MM.1S (cell line): ENCODE measurements around the gene PIK3IP1.

Experiments
- DNase-seq: peaks from one replicate; pipeline ENCODE4 v3.0.0-alpha.2; 2015
- H2AFZ ChIP-seq: fragments of 300-600 bp; sonication (generic); 2 replicates; pipeline ENCODE4 v1.6.0; 2016; ENCODE audit warnings: antibody characterized with exemption, low read length
- H3F3A ChIP-seq: fragments of 300-600 bp; sonication (generic); 2 replicates; pipeline ENCODE4 v1.6.1; 2016; ENCODE audit warnings: mild to moderate bottlenecking, antibody characterized with exemption, low read length, moderate library complexity, mixed read lengths; ENCODE audit not compliant: insufficient read depth
- H3K27ac ChIP-seq: fragments of 300-600 bp; sonication (generic); 2 replicates; pipeline ENCODE4 v1.5.1; 2016; ENCODE audit warnings: mild to moderate bottlenecking, low read length
- H3K27me3 ChIP-seq: fragments of 300-600 bp; sonication (generic); replicated peaks from 2 replicates; pipeline ENCODE4 v1.6.0; 2016; ENCODE audit warnings: low read length; ENCODE audit not compliant: insufficient read depth
- H3K36me3 ChIP-seq: fragments of 300-600 bp; sonication (generic); replicated peaks from 2 replicates; pipeline ENCODE4 v1.6.1; 2016; ENCODE audit warnings: mild to moderate bottlenecking, low read length, mixed read lengths; ENCODE audit not compliant: insufficient read depth
- H3K4me1 ChIP-seq: fragments of 300-600 bp; sonication (generic); 2 replicates; pipeline ENCODE4 v1.6.1; 2016; ENCODE audit warnings: low read length, mixed read lengths
- H3K4me2 ChIP-seq: fragments of 300-600 bp; sonication (generic); 2 replicates; pipeline ENCODE4 v1.6.0; 2016; ENCODE audit warnings: low read depth, low read length
- H3K4me3 ChIP-seq: fragments of 300-600 bp; sonication (generic); 2 replicates; pipeline ENCODE4 v1.5.1; 2016; ENCODE audit warnings: low read length, mixed read lengths
- H3K79me2 ChIP-seq: fragments of 300-600 bp; sonication (generic); 2 replicates; pipeline ENCODE4 v1.6.1; 2016; ENCODE audit warnings: mixed run types, low read length, mixed read lengths
- H3K9ac ChIP-seq: fragments of 300-600 bp; sonication (generic); 2 replicates; pipeline ENCODE4 v1.6.1; 2016; ENCODE audit warnings: low read length, mixed read lengths
- H3K9me2 ChIP-seq: fragments of 300-600 bp; sonication (generic); replicated peaks from 2 replicates; pipeline ENCODE4 v1.6.1; 2016; ENCODE audit warnings: mild to moderate bottlenecking, low read length, mixed read lengths; ENCODE audit not compliant: insufficient read depth
- H3K9me3 ChIP-seq: fragments of 300-600 bp; sonication (generic); replicated peaks from 2 replicates; pipeline ENCODE4 v1.6.1; 2016; ENCODE audit warnings: mild to moderate bottlenecking, low read length, mixed read lengths; ENCODE audit not compliant: insufficient read depth
- H4K20me1 ChIP-seq: fragments of 300-600 bp; sonication (generic); 2 replicates; pipeline ENCODE4 v1.6.1; 2016; ENCODE audit warnings: mild to moderate bottlenecking, low read length, moderate library complexity, mixed read lengths; ENCODE audit not compliant: insufficient read depth
- CTCF ChIP-seq: fragments of 300-600 bp; sonication (generic); IDR thresholded peaks from 2 replicates; pipeline ENCODE4 v1.5.1; 2016; ENCODE audit warnings: antibody characterized with exemption, low read length, mixed read lengths
- EZH2 ChIP-seq: fragments of 300-600 bp; sonication (generic); optimal IDR thresholded peaks from 2 replicates; pipeline ENCODE3; 2017; ENCODE audit warnings: low read depth, mild to moderate bottlenecking, antibody characterized with exemption, low read length, mixed read lengths
- EZH2phosphoT487 ChIP-seq: fragments of 300-600 bp; sonication (generic); IDR thresholded peaks from 2 replicates; pipeline ENCODE4 v1.6.1; 2018; ENCODE audit warnings: antibody characterized with exemption, low read length

Gene PIK3IP1

GRCh38 chr22:31275018-31275417 lies 17.3 kb downstream of the PIK3IP1 start:
- no peaks in the 10 kb centered on the region for H3F3A ChIP-seq
- no peak overlapping the region for H3K4me2 ChIP-seq
- no peak overlapping the region for H3K9ac ChIP-seq
- no peak overlapping the region for H3K4me3 ChIP-seq
- H3K9me3 ChIP-seq, result no peaks in the 10 kb centered on the region
- H3K27me3 ChIP-seq, result no peaks in the 10 kb centered on the region
- H3K36me3 ChIP-seq, result peaks cover 4% of the 10 kb centered on the region; the same call in 1 of the 2 replicates
- no peak overlapping the region for H2AFZ ChIP-seq
- H3K4me1 ChIP-seq, result no peaks in the 10 kb centered on the region
- no peaks in the 10 kb centered on the region for H4K20me1 ChIP-seq
- H3K79me2 ChIP-seq, result no peaks in the 10 kb centered on the region
- no peaks in the 10 kb centered on the region for H3K9me2 ChIP-seq
- no peak for TF ChIP-seq CTCF
- TF ChIP-seq EZH2phosphoT487, result no peak
- TF ChIP-seq EZH2, result no peak
- H3K27ac ChIP-seq, result no peak overlapping the region
- no peak for DNase-seq

- no peaks in the 10 kb centered on the region for H3K4me1 ChIP-seq
- no peak overlapping the region for H3K9ac ChIP-seq
- no peak overlapping the region for H2AFZ ChIP-seq
- no peaks in the 10 kb centered on the region for H3F3A ChIP-seq
- TF ChIP-seq EZH2 (no peak), CTCF (no peak), EZH2phosphoT487 (no peak)
- no peak overlapping the region for H3K4me2 ChIP-seq
- no peaks in the 10 kb centered on the region for H3K9me3 ChIP-seq
- H3K27me3 ChIP-seq, result no peaks in the 10 kb centered on the region
- DNase-seq, result no peak
- no peaks in the 10 kb centered on the region for H3K79me2 ChIP-seq
- no peak overlapping the region for H3K4me3 ChIP-seq
- H3K36me3 ChIP-seq, result peaks cover 4% of the 10 kb centered on the region; the same call in 1 of the 2 replicates
- no peaks in the 10 kb centered on the region for H4K20me1 ChIP-seq
- H3K27ac ChIP-seq, result no peak overlapping the region
- no peaks in the 10 kb centered on the region for H3K9me2 ChIP-seq
Measured at GRCh38 chr22:31274017-31274416, 18.3 kb downstream of the PIK3IP1 start.

- H2AFZ ChIP-seq, result no peak overlapping the region
- H3K9ac ChIP-seq, result no peak overlapping the region
- DNase-seq, result peak; percentile 59
- no peaks in the 10 kb centered on the region for H3K9me2 ChIP-seq
- no peaks in the 10 kb centered on the region for H3K9me3 ChIP-seq
- H3K4me3 ChIP-seq, result no peak overlapping the region
- H3F3A ChIP-seq, result no peaks in the 10 kb centered on the region
- no peaks in the 10 kb centered on the region for H4K20me1 ChIP-seq
- peaks cover 4% of the 10 kb centered on the region; the same call in 1 of the 2 replicates for H3K36me3 ChIP-seq
- TF ChIP-seq EZH2 (no peak), CTCF (peak; percentile 73)
- H3K4me1 ChIP-seq, result no peaks in the 10 kb centered on the region
- H3K27ac ChIP-seq, result no peak overlapping the region
- H3K79me2 ChIP-seq, result no peaks in the 10 kb centered on the region
- no peak overlapping the region for H3K4me2 ChIP-seq
- no peaks in the 10 kb centered on the region for H3K27me3 ChIP-seq
Measured at GRCh38 chr22:31272522-31273446, 19.5 kb downstream of the PIK3IP1 start.
